ENCODE data around the gene MINDY4. TPM values are rescaled to one million over a fixed set of nuclear protein-coding genes. Genes with fewer than 3 reads are reported as not detected.
A peak's percentile ranks its signal among the peaks of the same experiment; 100 is the strongest.

MINDY4 gene
- total RNA-seq, 1 donor from 2014 or later = 4.4 TPM

- no peaks in the 10 kb centered on the region for H3K36me3 Mint-ChIP-seq (ENCODE audit: unreplicated experiment)
- DNase-seq (ENCODE audit: extremely low spot score, unreplicated experiment) = no peak
- H3K4me3 Mint-ChIP-seq (ENCODE audit: unreplicated experiment) = no peak overlapping the region
- TF ChIP-seq, protein P1, sequence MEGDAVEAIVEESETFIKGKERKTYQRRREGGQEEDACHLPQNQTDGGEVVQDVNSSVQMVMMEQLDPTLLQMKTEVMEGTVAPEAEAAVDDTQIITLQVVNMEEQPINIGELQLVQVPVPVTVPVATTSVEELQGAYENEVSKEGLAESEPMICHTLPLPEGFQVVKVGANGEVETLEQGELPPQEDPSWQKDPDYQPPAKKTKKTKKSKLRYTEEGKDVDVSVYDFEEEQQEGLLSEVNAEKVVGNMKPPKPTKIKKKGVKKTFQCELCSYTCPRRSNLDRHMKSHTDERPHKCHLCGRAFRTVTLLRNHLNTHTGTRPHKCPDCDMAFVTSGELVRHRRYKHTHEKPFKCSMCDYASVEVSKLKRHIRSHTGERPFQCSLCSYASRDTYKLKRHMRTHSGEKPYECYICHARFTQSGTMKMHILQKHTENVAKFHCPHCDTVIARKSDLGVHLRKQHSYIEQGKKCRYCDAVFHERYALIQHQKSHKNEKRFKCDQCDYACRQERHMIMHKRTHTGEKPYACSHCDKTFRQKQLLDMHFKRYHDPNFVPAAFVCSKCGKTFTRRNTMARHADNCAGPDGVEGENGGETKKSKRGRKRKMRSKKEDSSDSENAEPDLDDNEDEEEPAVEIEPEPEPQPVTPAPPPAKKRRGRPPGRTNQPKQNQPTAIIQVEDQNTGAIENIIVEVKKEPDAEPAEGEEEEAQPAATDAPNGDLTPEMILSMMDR (IDR thresholded peaks at IDR 0.05) = no peak
- peaks cover 44% of the 10 kb centered on the region for H3K4me1 Mint-ChIP-seq (ENCODE audit: unreplicated experiment)
- H3K27me3 Mint-ChIP-seq (ENCODE audit: unreplicated experiment) = peaks cover 36% of the 10 kb centered on the region
- no peaks in the 10 kb centered on the region for H3K9me3 Mint-ChIP-seq (ENCODE audit: unreplicated experiment)
- H3K27ac Mint-ChIP-seq (ENCODE audit: unreplicated experiment) = no peak overlapping the region
Observed at GRCh38 chr7:30890226-30890625, 119.0 kb downstream of the MINDY4 start.

GRCh38 chr7:30893357-30893756 lies 122.1 kb downstream of the MINDY4 start:
- Mint-ChIP-seq H3K4me3 (ENCODE audit: unreplicated experiment) (no peak overlapping the region), H3K27ac (ENCODE audit: unreplicated experiment) (peak overlapping the region; percentile 90), H3K36me3 (ENCODE audit: unreplicated experiment) (no peaks in the 10 kb centered on the region), H3K9me3 (ENCODE audit: unreplicated experiment) (no peaks in the 10 kb centered on the region), H3K4me1 (ENCODE audit: unreplicated experiment) (peaks cover 40% of the 10 kb centered on the region), H3K27me3 (ENCODE audit: unreplicated experiment) (peaks cover 39% of the 10 kb centered on the region)
- peak; percentile 88 for DNase-seq (ENCODE audit: extremely low spot score, unreplicated experiment)
- TF ChIP-seq, protein P1 (IDR thresholded peaks at IDR 0.05) = no peak

- H3K4me1 Mint-ChIP-seq (ENCODE audit: unreplicated experiment) = peaks cover 34% of the 10 kb centered on the region
Observed at GRCh38 chr7:30894009-30894408, 122.8 kb downstream of the MINDY4 start.

GRCh38 chr7:30894866-30895605 lies 123.8 kb downstream of the MINDY4 start:
- no peaks in the 10 kb centered on the region for H3K36me3 Mint-ChIP-seq (ENCODE audit: unreplicated experiment)
- no peaks in the 10 kb centered on the region for H3K9me3 Mint-ChIP-seq (ENCODE audit: unreplicated experiment)
- peaks cover 24% of the 10 kb centered on the region for H3K27me3 Mint-ChIP-seq (ENCODE audit: unreplicated experiment)
- no peak overlapping the region for H3K4me3 Mint-ChIP-seq (ENCODE audit: unreplicated experiment)
- DNase-seq (ENCODE audit: extremely low spot score, unreplicated experiment) = no peak
- TF ChIP-seq, protein P1 (IDR thresholded peaks at IDR 0.05) = peak; percentile 28
- peaks cover 40% of the 10 kb centered on the region for H3K4me1 Mint-ChIP-seq (ENCODE audit: unreplicated experiment)
- no peak overlapping the region for H3K27ac Mint-ChIP-seq (ENCODE audit: unreplicated experiment)

More at GRCh38 chr7:30894009-30894408, 122.8 kb downstream of the MINDY4 start:
- TF ChIP-seq, protein P1 (IDR thresholded peaks at IDR 0.05) = no peak
- Mint-ChIP-seq H3K27ac (ENCODE audit: unreplicated experiment) (peak overlapping the region; percentile 90), H3K36me3 (ENCODE audit: unreplicated experiment) (no peaks in the 10 kb centered on the region), H3K27me3 (ENCODE audit: unreplicated experiment) (peaks cover 32% of the 10 kb centered on the region), H3K9me3 (ENCODE audit: unreplicated experiment) (no peaks in the 10 kb centered on the region), H3K4me3 (ENCODE audit: unreplicated experiment) (no peak overlapping the region)
- DNase-seq (ENCODE audit: extremely low spot score, unreplicated experiment) = no peak

DNA sequence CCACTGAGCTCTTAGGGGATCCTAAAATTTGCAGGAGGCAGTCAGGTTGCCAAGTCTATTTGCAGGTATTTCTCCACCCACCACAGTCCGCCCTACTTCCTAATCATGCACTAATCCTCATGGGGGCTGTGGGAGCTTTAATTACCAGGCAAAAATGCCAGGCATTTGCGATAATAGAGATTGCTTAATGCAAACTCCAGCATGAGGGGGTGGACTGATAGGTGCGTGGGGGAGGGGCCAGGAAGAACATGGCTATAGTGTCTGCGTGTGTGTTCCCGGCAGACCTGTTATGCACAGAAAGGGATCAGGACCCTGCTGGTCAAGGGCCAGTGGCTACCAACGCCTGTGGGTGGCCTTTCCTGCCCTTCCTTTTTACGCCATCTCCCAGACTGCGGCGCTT lies 124.8 kb downstream of the MINDY4 start:
- DNase-seq (ENCODE audit: extremely low spot score, unreplicated experiment) = no peak
- H3K4me1 Mint-ChIP-seq (ENCODE audit: unreplicated experiment) = peaks cover 45% of the 10 kb centered on the region
- TF ChIP-seq, protein P1 (IDR thresholded peaks at IDR 0.05) = no peak
- H3K4me3 Mint-ChIP-seq (ENCODE audit: unreplicated experiment) = no peak overlapping the region
- H3K27me3 Mint-ChIP-seq (ENCODE audit: unreplicated experiment) = peaks cover 14% of the 10 kb centered on the region
- no peak overlapping the region for H3K27ac Mint-ChIP-seq (ENCODE audit: unreplicated experiment)
- no peaks in the 10 kb centered on the region for H3K36me3 Mint-ChIP-seq (ENCODE audit: unreplicated experiment)
- H3K9me3 Mint-ChIP-seq (ENCODE audit: unreplicated experiment) = no peaks in the 10 kb centered on the region

Data from osteocyte (in vitro differentiated cells).